C4-2B (cell line): ENCODE data around the gene TBC1D22A.

ENCODE experiments used
- H3K27ac ChIP-seq: fragments of 450-650 bp; 2 replicates; pipeline ENCODE4 v1.5.1; 2017
- ZFX ChIP-seq: fragments of 450-650 bp; IDR thresholded peaks from 2 replicates; pipeline ENCODE4 v1.6.1; 2017
- TF ChIP-seq, protein P1 (sequence below): fragments of 450-650 bp; conservative IDR thresholded peaks from 2 replicates; pipeline ENCODE4 v1.5.1; 2017; ENCODE audit warnings: mild to moderate bottlenecking

Gene TBC1D22A

DNA sequence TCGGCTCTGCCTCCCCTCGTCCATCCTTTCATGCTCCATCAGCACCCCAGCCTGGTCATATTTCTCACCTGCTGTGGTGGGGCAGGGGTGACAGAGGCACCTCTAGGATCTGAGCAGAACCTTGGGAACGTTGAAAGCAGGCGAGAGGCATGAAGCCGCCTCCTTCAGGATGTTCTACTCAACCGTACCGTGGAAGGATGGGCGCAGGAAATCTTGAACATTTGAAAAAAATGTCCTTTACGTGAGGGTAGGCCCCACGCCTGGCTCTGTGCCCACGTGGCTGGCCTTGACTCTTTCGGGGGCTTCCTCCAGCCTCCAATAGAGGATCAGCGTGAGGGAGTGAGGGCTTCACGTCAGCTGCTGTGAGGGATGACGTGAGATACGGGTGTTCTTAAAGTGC, 90.7 kb downstream of the TBC1D22A start:
- TF ChIP-seq, protein P1, sequence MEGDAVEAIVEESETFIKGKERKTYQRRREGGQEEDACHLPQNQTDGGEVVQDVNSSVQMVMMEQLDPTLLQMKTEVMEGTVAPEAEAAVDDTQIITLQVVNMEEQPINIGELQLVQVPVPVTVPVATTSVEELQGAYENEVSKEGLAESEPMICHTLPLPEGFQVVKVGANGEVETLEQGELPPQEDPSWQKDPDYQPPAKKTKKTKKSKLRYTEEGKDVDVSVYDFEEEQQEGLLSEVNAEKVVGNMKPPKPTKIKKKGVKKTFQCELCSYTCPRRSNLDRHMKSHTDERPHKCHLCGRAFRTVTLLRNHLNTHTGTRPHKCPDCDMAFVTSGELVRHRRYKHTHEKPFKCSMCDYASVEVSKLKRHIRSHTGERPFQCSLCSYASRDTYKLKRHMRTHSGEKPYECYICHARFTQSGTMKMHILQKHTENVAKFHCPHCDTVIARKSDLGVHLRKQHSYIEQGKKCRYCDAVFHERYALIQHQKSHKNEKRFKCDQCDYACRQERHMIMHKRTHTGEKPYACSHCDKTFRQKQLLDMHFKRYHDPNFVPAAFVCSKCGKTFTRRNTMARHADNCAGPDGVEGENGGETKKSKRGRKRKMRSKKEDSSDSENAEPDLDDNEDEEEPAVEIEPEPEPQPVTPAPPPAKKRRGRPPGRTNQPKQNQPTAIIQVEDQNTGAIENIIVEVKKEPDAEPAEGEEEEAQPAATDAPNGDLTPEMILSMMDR, result no peak
- TF ChIP-seq ZFX, result no peak
- H3K27ac ChIP-seq, result no peak overlapping the region

DNA sequence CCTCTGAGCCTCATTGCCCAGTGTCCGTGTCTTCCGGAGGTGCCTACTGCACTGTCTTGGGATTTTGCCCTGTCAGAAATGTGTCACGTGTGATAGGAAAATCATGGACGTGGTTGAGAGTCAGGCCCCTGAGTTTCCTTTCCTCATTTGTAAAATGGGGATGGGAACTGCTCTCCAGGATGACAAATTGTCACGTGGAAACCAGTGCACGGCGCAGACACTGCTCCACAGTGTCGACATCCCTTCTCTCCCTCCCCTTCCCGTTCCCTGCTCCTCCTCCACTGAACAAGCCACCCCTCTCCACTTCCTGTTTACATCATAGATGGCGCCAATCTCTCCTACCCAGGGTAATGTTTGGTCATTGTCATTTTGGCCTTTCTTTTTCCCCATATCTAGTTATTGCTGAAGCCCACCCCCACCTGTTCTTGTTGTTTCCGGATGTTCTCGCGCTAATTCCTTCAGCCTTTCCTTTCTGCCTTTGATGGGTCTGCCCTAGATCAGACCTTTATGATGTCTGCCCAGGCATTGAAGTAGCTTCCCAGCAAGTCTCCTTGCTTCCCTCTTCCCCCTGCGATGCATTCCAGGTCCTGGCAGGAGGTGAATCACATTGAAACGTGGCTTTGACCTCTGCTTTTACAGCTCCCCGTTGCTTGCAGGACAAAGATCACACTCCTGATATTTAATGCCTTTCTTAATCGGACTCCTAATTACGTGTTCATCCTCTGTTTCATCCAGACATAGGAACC, 91.8 kb downstream of the TBC1D22A start:
- no peak overlapping the region for H3K27ac ChIP-seq
- no peak for TF ChIP-seq ZFX
- TF ChIP-seq, protein P1, result no peak

DNA sequence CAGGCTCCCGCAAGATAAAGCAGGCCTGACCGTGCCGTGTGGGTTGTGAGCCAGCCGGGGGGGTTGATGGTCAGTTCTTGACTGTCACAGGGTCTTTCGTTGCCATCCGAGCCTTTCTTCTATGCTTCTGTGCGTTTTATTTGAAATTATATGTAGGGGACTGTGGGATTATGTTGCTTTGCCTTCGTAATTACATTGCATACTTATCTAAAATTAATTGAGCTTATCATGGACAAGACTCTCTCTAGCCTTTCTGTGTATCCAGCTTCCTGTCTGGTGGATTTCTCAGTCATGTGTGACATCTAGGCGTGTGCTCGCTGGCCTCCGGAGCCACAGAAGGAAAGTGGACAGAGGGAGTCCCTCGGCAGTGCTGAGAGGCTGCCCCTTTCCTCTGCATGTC, 93.2 kb downstream of the TBC1D22A start:
- no peak overlapping the region for H3K27ac ChIP-seq
- no peak for TF ChIP-seq ZFX
- TF ChIP-seq, protein P1, result no peak

DNA sequence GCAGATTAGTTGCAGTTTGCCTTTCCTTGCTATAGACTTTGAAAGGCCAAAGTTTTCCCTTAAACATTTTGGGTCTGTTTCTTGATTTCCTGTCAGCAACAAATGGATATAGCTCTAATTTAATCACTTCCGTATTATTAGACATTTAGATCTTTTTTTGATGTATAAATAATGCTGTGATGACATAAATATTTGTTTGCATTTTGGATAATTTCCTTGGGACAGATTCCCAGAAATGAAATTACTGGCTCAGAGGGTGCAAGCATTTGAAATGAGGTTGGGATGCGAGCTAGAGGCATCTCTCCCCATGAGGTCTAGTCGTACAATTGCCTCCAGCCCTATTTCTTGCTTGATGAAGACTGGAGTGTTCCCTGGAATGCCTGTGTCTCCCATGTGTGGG, 94.2 kb downstream of the TBC1D22A start:
- no peak for TF ChIP-seq ZFX
- TF ChIP-seq, protein P1, result no peak
- H3K27ac ChIP-seq, result no peak overlapping the region

DNA sequence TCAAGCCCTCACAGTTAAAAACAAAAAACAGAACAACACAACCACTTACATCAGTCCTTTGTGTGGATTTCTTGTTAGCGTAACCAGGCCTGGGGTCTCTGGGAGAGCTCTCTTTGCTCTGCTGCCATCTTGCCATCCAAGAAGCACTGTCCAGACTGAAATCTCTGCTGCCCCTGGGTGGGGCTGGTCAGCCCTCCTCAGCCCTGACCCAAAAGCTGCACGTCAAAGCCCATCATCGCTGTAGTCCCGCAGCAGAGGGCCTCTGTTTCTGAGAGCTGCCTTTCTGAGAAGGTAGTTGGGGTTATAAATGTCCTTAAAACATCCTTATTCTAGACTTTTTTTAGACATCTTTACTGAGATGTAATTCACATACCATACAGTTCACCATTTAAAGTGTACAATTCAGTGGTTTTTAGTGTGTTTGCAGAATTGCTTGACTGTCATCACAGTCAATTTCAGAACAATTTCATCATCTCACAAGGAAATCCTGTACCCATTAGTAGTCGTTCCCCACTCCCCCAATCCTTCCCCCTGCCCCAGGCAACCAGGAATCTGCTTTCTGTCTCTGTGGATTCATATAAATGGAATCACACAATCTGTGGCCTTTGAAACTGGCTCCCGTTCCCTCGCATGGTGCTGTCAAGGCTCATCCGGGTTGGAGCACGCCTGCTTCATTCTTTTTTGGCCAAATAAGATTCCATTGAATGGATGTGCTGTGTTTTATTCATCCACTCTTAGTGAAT, 94.9 kb downstream of the TBC1D22A start:
- no peak overlapping the region for H3K27ac ChIP-seq
- TF ChIP-seq ZFX, result no peak
- TF ChIP-seq, protein P1, result no peak

DNA sequence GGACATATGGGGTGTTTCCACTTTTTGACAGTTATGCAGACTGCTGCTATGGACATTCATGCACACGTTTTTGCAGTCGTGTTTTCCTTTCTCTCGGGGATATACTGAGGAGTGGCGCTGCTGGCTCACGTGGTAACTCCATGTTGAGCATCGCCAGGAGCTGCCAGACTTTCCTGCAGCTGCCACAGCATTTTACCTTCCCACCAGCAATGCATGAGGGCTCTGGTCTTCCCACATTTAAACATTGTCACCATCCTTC, 95.4 kb downstream of the TBC1D22A start:
- TF ChIP-seq, protein P1, result no peak
- no peak for TF ChIP-seq ZFX
- no peak overlapping the region for H3K27ac ChIP-seq

DNA sequence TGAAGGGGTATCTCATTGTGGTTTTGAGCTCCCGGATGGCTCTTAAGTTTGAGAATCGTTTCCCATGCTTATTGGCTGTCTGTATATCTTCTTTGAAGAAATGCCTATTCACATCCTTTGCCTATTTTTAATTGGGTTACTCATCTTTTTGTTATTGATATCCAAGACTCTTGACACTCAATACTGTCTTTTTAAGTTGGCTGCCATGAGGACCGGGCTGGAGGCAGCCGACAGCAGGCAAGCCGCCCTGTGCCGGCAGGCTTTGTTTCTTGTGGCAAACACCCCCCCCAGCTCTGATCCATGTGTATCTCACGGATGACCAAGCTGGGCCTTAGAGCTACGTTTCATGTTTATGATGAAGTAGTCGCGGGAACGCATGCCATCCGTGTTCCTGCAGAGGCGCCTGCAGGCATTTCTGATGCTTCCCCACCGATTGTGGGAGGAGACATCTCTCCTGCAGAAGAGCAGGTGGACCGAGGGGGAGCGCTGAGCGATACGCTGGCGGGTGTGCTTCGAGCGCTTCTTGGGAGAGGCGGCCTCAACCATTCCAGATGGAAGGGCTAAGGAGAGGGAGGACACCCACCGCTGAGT, 95.8 kb downstream of the TBC1D22A start:
- H3K27ac ChIP-seq, result no peak overlapping the region
- no peak for TF ChIP-seq ZFX
- TF ChIP-seq, protein P1, result no peak
